ENCODE data around the gene MPV17. TPM values are rescaled to one million over a fixed set of nuclear protein-coding genes. Genes with fewer than 3 reads are reported as not detected.
A peak's percentile ranks its signal among the peaks of the same experiment; 100 is the strongest.

MPV17 gene
- total and polyA plus RNA-seq, 2 of the 13 experiments (the other 11 are each of a cell fraction or from before 2014, with no cell fraction given), result 48.9 to 129 TPM

DNA sequence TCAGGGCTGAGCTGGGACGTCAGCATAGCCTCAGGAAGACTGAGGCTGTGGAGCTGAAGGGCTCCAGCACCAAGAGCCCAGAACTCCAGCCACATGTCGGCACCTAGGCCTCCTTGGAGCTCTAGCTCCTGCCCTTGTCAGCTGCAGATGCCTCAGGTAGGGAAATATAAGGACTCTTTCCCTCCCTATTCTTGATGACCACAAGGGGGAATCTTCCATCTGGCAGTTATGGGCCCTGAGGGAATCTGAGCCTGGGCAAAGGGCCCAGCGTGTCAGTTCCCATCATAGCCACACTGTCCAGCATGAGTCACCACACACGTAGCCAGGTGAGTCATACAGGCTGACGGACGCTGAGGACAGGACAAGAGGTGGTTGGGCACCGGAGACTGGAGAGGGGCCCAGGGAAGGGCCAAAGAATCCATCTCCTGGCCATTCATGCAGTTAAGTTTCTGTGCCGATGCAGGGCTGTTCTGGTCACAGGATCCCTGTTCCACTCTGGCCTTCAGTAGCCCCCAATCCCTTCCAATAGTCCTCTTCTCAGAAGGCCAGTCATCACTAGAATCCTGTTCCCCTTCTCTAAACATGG is 1.8 kb downstream of the MPV17 start (continued):
- TF ChIP-seq ARNTL (CRISPR knock-in tag; IDR thresholded peaks at IDR 0.05) (peak; percentile 76), ZBTB7B (CRISPR knock-in tag; IDR thresholded peaks at IDR 0.05) (peak; percentile 61; the same call in 1 of the 2 replicates), ZNF274 (CRISPR knock-in tag; IDR thresholded peaks at IDR 0.05) (peak; percentile 77; the same call in 1 of the 2 replicates), GTF2F1 (IDR thresholded peaks at IDR 0.05; ENCODE audit: low read length) (no peak), ZNF644 (CRISPR knock-in tag; IDR thresholded peaks at IDR 0.05; ENCODE audit: low read depth) (peak; percentile 56), FOSL2 (CRISPR knock-in tag; IDR thresholded peaks at IDR 0.05) (peak; percentile 100), ZMAT3 (CRISPR knock-in tag; conservative IDR thresholded peaks at IDR 0.05) (peak; percentile 83; the same call in 1 of the 2 replicates), MTA1 (CRISPR knock-in tag; IDR thresholded peaks at IDR 0.05; ENCODE audit: borderline replicate concordance) (no peak), ZNF614 (CRISPR knock-in tag; IDR thresholded peaks at IDR 0.05; ENCODE audit: borderline replicate concordance) (peak; percentile 86; the same call in 1 of the 2 replicates), ZNF616 (CRISPR knock-in tag; IDR thresholded peaks at IDR 0.05; ENCODE audit: low read depth) (no peak), ZNF546 (CRISPR knock-in tag; conservative IDR thresholded peaks at IDR 0.05) (no peak), SRSF4 (IDR thresholded peaks at IDR 0.05; ENCODE audit: low read depth, low read length, poor library complexity, severe bottlenecking) (no peak), PAX8 (CRISPR knock-in tag; IDR thresholded peaks at IDR 0.05; ENCODE audit: borderline replicate concordance) (no peak), CBX5 (CRISPR knock-in tag; IDR thresholded peaks at IDR 0.05; ENCODE audit: borderline replicate concordance) (peak; percentile 91; the same call in 1 of the 2 replicates), NKX3-1 (CRISPR knock-in tag; IDR thresholded peaks at IDR 0.05) (no peak), ELF1 (CRISPR knock-in tag; IDR thresholded peaks at IDR 0.05) (peak; percentile 60), TCF12 (IDR thresholded peaks at IDR 0.05) (no peak), TCF12 (CRISPR knock-in tag; IDR thresholded peaks at IDR 0.05) (no peak), ATF7-NPFF (CRISPR knock-in tag; IDR thresholded peaks at IDR 0.05; ENCODE audit: low read depth) (peak; percentile 62; the same call in 1 of the 2 replicates), ZNF33A (CRISPR knock-in tag; IDR thresholded peaks at IDR 0.05; ENCODE audit: borderline replicate concordance) (no peak), FLYWCH1 (CRISPR knock-in tag; IDR thresholded peaks at IDR 0.05) (no peak), ZMYM2 (CRISPR knock-in tag; IDR thresholded peaks at IDR 0.05) (no peak)
- TF ChIP-seq, protein P1, sequence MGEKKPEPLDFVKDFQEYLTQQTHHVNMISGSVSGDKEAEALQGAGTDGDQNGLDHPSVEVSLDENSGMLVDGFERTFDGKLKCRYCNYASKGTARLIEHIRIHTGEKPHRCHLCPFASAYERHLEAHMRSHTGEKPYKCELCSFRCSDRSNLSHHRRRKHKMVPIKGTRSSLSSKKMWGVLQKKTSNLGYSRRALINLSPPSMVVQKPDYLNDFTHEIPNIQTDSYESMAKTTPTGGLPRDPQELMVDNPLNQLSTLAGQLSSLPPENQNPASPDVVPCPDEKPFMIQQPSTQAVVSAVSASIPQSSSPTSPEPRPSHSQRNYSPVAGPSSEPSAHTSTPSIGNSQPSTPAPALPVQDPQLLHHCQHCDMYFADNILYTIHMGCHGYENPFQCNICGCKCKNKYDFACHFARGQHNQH (CRISPR knock-in tag; IDR thresholded peaks at IDR 0.05), result peak; percentile 92
- TF ChIP-seq, protein P2, sequence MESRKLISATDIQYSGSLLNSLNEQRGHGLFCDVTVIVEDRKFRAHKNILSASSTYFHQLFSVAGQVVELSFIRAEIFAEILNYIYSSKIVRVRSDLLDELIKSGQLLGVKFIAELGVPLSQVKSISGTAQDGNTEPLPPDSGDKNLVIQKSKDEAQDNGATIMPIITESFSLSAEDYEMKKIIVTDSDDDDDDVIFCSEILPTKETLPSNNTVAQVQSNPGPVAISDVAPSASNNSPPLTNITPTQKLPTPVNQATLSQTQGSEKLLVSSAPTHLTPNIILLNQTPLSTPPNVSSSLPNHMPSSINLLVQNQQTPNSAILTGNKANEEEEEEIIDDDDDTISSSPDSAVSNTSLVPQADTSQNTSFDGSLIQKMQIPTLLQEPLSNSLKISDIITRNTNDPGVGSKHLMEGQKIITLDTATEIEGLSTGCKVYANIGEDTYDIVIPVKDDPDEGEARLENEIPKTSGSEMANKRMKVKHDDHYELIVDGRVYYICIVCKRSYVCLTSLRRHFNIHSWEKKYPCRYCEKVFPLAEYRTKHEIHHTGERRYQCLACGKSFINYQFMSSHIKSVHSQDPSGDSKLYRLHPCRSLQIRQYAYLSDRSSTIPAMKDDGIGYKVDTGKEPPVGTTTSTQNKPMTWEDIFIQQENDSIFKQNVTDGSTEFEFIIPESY (CRISPR knock-in tag; IDR thresholded peaks at IDR 0.05), result peak; percentile 66; the same call in 1 of the 2 replicates
- TF ChIP-seq, protein P3, sequence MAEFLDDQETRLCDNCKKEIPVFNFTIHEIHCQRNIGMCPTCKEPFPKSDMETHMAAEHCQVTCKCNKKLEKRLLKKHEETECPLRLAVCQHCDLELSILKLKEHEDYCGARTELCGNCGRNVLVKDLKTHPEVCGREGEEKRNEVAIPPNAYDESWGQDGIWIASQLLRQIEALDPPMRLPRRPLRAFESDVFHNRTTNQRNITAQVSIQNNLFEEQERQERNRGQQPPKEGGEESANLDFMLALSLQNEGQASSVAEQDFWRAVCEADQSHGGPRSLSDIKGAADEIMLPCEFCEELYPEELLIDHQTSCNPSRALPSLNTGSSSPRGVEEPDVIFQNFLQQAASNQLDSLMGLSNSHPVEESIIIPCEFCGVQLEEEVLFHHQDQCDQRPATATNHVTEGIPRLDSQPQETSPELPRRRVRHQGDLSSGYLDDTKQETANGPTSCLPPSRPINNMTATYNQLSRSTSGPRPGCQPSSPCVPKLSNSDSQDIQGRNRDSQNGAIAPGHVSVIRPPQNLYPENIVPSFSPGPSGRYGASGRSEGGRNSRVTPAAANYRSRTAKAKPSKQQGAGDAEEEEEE (CRISPR knock-in tag; IDR thresholded peaks at IDR 0.05; ENCODE audit: borderline replicate concordance), result no peak; the same call in 1 of the 2 replicates

All from HepG2 (cell line).